DMS153 (cell line): ENCODE measurements around the gene TAPT1.
A peak's percentile ranks its signal among the peaks of the same experiment; 100 is the strongest.
"Not testable (repeated sequence)": the region's sequence is repeated elsewhere in the genome, so short reads cannot be mapped to it uniquely, and the experiment has no call there.

Experiments used
- DNase-seq: peaks from one replicate; lab custom pipeline; 2025; lab: John Stamatoyannopoulos, UW

TAPT1 gene

GRCh38 chr4:16212138-16212782 is 14.0 kb downstream of the TAPT1 start:
- DNase-seq, result no peak

DNA sequence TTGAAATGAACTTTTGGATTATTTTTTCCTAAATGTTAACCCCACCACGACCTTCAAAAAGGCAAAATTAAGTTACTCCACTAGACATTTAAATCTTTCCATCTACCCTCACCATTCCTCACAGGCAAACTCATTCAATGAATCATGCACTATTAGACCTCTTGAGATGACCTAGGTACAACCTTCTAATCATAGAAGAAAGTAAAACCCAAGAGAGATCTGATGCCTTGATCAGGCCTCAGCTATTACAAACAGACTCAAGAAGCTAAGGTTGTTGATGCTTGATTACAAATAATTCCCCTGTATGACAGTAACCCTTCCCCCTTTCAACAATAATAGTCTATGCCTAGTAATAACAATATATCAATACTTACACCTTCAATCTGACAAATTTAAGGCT is 18.9 kb downstream of the TAPT1 start:
- no peak for DNase-seq

DNA sequence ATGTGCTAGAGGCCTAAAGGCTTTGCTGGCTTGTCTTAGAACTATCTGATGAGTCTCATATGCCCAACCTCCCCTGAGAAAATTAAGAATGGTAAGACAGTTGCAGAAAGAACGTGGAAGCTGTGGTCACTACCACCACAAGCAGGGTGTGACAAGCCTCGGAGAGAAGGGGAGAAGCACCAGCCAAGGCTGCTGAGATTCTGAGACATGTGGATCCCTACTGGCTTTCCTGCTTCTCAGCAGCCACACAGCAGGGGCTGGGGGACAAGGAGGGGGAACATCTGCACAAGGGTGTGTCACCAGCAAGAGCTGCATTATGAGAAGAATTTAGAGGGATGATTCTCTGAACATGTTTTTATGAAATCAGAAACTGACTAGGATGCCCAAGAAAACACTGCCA is 19.4 kb downstream of the TAPT1 start:
- DNase-seq, result no peak

DNA sequence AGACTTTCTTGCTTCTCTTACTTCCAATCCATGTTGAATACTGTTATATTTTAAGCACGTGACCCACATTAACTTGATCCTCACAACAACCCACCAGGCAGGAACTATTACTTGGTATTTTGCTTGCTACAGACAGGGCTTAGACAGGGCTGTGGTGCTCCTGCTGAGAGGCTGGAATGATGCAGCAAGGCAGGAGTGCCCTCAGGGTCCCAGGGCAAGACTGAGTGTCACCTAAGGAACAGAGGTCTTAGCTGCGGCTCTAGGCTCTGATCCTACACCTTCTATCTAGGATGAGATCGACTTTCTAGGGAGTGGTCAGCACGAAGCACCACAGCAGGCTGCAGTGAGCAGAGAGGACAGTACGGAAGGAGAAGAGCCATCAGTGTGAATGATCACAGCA is 20.0 kb downstream of the TAPT1 start:
- no peak for DNase-seq

DNA sequence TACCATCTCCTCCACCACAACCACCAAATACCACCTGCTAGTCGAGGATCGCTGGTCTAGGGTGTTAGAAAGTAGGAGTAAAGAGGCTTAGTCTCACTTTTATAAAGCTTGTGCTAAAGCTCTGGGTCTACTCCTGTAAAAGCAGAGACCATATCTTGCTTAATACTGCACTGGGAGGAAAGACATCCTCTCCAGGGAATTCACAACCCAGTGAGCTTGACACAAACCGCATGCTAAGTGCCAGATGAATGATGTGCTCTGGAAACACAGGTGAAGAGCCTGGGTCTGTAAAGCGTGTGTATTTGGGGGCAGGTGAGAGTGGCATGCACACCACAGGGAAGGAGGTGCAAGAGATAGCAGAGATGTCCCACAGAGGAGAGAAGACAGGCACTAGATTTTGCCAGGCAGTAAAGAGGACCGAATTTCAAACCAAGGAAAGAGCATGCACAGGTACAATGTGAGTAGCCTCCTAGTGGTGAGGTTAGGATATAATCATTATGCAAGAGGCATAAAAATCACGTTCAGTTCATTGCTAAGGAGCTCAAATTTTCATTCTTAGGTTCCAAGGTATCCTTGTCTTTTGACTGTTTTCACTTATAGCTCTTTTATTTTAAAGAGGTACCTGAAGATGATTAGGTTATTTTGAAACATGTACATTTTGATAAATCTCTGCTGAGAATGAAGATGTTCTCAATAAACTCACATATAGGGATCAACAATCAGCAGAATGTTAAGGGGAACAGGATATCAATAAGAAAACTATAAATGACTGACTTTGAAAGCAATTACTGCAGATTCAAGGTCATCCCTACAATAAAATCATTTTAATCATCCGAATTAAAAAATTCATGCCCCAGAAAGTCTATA is 20.7 kb downstream of the TAPT1 start:
- DNase-seq, result no peak

DNA sequence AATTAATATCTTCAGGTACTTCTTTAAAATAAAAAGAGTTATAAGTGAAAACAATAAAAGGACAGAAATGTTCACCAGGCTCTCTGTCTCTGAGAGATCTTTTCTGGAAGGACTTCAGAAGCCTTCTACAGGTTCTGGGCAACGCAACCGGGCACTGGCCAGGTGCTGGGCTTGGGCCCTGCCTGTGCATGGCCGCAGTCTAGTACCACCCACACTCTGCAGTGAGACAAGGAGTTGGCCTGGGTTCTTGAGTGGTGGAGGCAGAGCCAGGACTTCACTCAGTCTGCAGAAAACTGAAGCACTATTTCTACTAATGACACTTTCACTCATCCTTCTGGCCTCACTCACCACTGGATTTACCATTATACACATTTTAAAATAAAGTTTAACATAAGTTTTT is 21.8 kb downstream of the TAPT1 start:
- no peak for DNase-seq

DNA sequence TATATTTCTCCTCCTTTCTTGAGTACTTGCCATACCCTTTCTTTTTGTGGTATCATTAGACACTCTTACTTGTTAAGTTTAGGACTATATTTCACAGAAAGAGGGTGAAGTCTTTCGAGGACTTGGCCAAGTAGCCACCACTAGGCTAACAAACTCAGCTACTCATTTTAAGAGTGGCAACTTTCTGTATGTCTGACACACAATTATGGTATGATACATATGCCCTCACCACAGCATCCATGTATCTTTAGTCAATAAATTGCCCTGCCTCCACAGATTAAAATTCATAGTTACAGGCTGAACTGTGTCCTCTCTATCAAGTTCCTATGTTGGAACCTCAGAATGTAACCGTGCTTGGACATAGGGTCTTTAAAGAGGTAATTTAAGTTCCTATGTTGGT is 23.2 kb downstream of the TAPT1 start:
- no peak for DNase-seq

DNA sequence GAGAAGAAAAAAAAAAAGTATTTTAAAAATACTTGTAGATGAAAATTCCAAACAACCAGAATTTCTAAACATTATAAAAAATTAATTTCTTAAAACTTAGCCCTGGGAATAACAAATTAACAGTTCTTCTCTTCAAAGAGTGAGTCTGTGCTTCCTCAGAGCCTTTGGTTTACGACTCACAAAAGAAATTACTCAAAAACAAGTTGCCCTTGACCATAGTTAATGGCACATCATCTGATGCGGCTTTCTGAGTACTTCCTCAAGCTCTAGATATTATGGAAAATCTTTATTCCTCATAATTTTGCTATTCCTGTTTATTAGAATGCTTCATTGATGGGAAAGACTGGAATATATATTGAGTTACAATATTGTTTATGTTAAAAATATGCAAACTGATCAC is 23.7 kb downstream of the TAPT1 start:
- DNase-seq, result no peak

DNA sequence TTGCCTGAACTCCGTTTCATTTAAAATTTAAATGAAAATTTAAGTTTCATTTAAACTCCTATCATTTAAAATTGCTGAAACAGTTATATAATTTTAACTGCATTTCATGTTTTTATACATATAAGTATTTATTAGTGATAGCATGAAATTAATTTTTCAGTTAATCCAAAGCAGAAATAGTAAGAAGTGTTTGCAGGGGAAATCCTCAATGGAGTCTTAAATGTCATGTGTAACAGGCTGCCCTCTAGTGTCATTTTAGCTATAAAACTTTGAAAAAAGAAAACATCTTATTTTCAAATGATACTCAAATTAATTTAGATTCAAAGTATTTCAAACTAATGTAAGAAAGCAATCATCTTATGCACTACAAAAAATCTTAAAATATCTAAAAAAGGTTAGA is 27.2 kb downstream of the TAPT1 start:
- DNase-seq, result no peak

- DNase-seq, result no peak
Measured at GRCh38 chr4:16197876-16198665, 28.2 kb downstream of the TAPT1 start.

DNA sequence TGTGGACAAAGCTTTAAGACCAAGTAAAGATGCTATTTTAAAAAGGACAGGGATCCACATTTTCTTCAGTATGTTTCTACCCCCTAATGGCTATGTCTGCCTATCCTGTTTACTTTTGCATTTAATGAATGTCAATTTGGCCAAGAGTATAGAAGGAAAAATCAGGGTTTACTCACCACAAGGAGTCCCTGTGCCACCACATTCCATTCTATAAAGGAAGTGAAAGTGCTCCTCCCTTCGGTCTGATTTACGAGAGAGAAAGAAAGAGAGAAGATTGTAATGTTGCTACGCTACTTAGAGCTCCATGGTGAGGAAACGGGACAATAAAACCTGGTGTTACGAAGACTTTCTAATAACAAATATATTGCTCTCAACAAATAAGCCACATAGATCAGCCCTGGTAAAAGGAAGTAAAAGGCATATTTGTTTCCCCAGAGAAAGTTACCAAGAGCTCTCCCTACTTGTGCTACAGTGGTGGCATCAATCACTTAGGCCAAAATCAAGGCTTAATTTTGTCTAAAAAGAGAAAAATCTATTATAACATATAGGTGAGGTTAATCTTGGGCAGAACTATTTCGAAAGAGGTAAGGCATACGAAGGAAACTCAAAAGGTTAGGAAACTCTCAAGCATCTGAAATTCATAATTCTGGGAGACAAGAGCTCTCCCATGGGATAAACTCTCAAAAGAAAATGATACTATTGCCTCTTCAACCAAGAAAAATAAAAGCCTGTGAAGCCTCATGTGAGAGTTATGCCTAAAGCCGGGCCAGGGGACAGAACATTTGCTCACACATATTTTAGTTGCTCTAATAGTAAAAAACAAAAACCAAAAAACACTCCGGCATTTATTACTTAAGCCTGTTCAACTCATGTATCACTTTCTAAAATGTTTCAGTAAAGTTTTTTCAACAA is 29.5 kb downstream of the TAPT1 start:
- DNase-seq, result peak; percentile 52

DNA sequence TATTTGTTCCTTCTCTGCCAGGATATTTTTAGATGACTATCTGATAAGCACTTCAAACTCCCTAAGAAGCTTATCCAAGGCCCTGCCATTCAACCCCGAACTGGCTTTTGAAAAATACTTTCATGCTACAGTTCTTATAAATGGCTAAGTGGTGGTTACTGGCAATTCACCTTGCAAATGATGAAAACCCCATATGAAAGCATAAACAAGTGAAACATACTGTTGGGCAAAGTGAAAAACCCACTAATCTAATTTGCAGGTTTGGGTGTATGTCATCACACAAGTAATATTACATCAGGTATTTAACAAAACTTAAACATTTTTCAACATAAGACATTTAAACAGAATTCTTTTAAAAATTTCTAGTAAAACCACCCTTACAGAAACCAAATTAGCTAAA is 31.1 kb downstream of the TAPT1 start:
- DNase-seq, result no peak

DNA sequence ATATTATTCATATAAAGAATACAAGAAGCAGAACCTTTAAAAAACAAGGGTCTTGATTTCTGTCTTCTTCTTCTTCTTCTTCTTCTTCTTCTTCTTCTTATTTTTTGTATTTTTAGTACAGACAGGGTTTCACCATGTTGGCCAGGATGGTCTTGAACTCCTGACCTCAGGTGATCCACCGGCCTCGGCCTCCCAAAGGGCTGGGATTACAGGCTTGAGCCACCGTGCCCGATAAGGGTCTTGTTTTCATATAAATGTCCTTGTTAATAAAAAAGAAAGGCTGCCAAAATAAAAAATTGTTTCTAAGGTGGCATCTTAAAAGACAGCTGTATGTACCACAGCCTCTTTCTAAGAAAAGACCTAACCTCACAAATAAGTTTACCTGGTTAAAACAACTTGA is 31.5 kb downstream of the TAPT1 start:
- not testable (repeated sequence) for DNase-seq

DNA sequence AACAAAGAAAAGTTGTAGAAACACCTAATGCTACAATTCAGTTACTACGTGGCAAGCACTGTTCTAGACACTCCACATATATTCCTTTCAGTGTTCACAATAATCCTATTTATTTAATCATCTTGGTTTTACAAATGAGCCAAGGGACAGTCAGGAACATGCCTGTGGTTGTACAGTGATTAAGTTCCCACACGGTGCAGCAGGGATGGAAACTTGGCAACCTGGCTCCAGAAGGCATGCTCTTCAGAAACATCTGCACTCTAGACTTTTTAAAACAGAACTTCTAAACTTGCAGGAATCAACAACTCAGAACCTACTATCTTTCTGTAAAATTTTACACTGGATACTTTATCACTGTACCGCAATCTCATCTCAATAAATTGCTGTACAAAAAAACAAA is 32.1 kb downstream of the TAPT1 start:
- DNase-seq, result no peak

GRCh38 chr4:16192631-16193518 is 33.4 kb downstream of the TAPT1 start:
- DNase-seq, result no peak

- no peak for DNase-seq
Measured at GRCh38 chr4:16192057-16192456, 34.2 kb downstream of the TAPT1 start.

DNA sequence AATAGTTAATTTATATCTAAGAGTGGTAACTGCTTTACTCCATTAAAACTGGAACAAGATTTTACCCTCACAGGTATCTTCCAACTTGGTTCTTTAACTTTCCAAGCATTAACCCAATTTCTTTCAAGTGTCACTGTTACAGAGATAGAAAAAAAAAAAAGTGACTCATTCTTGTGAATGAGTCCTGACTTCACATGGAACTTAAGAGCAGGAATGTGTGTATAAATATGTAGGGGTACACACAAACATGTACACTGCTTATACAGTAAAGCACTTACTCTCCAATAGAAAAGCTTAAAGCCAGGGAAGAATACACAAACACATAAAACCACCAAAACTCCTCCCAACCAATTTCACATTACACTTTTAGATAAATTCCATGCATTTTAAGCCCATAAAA is 38.8 kb downstream of the TAPT1 start:
- DNase-seq, result no peak

GRCh38 chr4:16186986-16187385 is 39.3 kb downstream of the TAPT1 start:
- DNase-seq, result no peak

DNA sequence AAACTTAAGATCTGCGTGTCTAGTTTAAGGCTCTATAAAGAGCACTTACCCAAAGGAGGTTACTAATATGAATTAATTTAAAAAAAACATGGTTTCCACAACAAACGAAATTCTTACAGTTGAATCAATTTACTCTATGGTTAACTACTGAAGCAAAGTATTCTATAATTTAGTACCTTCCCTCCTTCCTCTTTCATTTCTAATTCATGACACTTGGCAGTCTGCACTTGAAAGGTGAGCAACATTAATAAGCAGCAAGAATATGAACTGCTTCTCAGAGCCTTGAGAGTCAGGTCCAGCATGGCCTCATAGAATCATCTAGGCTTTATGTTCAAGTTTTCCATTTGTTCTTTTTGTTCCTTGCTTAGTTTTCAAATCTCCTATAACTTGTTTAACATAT is 42.7 kb downstream of the TAPT1 start:
- DNase-seq, result no peak

- no peak for DNase-seq
Measured at GRCh38 chr4:16176621-16177020, 49.6 kb downstream of the TAPT1 start.

DNA sequence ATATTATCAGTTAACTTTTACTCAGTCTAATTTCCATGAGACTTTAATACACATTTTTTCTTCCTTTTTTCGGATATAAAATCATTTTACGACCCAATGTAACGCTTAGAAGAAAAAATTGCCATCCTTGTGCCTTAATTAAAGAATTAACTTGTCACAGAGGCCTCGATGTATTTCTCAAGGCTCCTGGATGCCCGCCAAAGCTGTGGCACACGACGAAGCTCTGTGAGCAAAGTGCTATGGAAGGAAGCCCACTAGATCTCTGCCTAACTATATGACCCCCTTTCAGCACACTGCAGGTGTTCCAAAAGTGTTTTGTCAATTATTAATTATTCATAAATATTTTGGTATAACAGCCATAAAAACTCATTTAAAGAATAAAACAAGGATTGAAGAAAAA is 54.4 kb downstream of the TAPT1 start:
- no peak for DNase-seq
